HEK293 (cell line): Measurements from ENCODE around the gene GLI1.

ENCODE experiments used
- CTCF ChIA-PET: fragments of 350-600 bp; formaldehyde crosslinking; extraction: SDS; loops from one replicate; lab custom pipeline; 2021; ENCODE audit warnings: antibody characterized with exemption; lab: Yijun Ruan, JAX
- POLR2A ChIA-PET: fragments of 300-600 bp; formaldehyde crosslinking; extraction: SDS; loops from one replicate; lab custom pipeline; 2020; ENCODE audit warnings: antibody characterized with exemption, inconsistent platforms; lab: Yijun Ruan, JAX
- H3K27ac ChIP-seq: fragments of 200-500 bp; sonication (Bioruptor generic); 2 replicates; pipeline ENCODE4 v1.5.1; 2014; ENCODE audit warnings: low read depth, low read length, control low read depth, inconsistent platforms; ENCODE audit errors: extremely low read depth
- H3K36me3 ChIP-seq, 2 experiments: fragments of 200-500 bp in 1 of 2; sonication (Bioruptor generic) in 1 of 2; 1 replicate in 1 of 2; 2 replicates in 1 of 2; pipeline ENCODE4 v1.5.1; 2014 to 2017; ENCODE audit warnings: inconsistent platforms in 2 of 2, low read length in 2 of 2; ENCODE audit not compliant: control insufficient read depth in 2 of 2, insufficient read depth in 1 of 2
- H3K4me1 ChIP-seq: fragments of 200-500 bp; sonication (Bioruptor generic); 2 replicates; pipeline ENCODE4 v1.5.1; 2014; ENCODE audit warnings: mild to moderate bottlenecking, low read length, inconsistent platforms; ENCODE audit not compliant: control insufficient read depth, insufficient read depth
- H3K4me3 ChIP-seq: 2 replicates; pipeline ENCODE4 v1.5.1; 2011; ENCODE audit warnings: low read depth, mild to moderate bottlenecking, control low read depth, low read length, moderate library complexity
- H3K9me3 ChIP-seq: fragments of 200-500 bp; sonication (Bioruptor generic); 2 replicates; pipeline ENCODE4 v1.5.1; 2014; ENCODE audit warnings: low read depth, low read length, inconsistent platforms; ENCODE audit not compliant: control insufficient read depth, insufficient read depth
- CTCF ChIP-seq: fragments of 450-650 bp; formaldehyde crosslinking; IDR thresholded peaks from 2 replicates; pipeline ENCODE4 v1.5.1; 2016; ENCODE audit warnings: missing biosample characterization, missing genetic modification characterization
- HIC1 ChIP-seq: fragments of 450-650 bp; formaldehyde crosslinking; IDR thresholded peaks from 2 replicates; pipeline ENCODE4 v1.5.1; 2016; ENCODE audit warnings: missing biosample characterization, missing genetic modification characterization
- KLF16 ChIP-seq: fragments of 450-650 bp; formaldehyde crosslinking; IDR thresholded peaks from 2 replicates; pipeline ENCODE4 v1.5.1; 2017; ENCODE audit warnings: missing biosample characterization, missing genetic modification characterization
- KLF9 ChIP-seq: fragments of 450-650 bp; formaldehyde crosslinking; IDR thresholded peaks from 2 replicates; pipeline ENCODE4 v1.5.1; 2016; ENCODE audit warnings: missing biosample characterization, missing genetic modification characterization, low read depth
- REST ChIP-seq: fragments of 450-650 bp; formaldehyde crosslinking; IDR thresholded peaks from 2 replicates; pipeline ENCODE4 v1.5.1; 2016; ENCODE audit warnings: missing biosample characterization, missing genetic modification characterization
- SCRT1 ChIP-seq: fragments of 450-650 bp; formaldehyde crosslinking; IDR thresholded peaks from 2 replicates; pipeline ENCODE4 v1.5.1; 2016; ENCODE audit warnings: missing biosample characterization, missing genetic modification characterization, borderline replicate concordance
- SCRT2 ChIP-seq: fragments of 450-650 bp; formaldehyde crosslinking; IDR thresholded peaks from 2 replicates; pipeline ENCODE4 v1.5.1; 2016; ENCODE audit warnings: missing biosample characterization, missing genetic modification characterization
- TRIM28 ChIP-seq: IDR thresholded peaks from 2 replicates; pipeline ENCODE4 v1.6.1; 2011; ENCODE audit warnings: low read length, control low read depth, borderline replicate concordance
- ZNF223 ChIP-seq: fragments of 450-650 bp; formaldehyde crosslinking; IDR thresholded peaks from 2 replicates; pipeline ENCODE4 v1.5.1; 2016; ENCODE audit warnings: missing biosample characterization, missing genetic modification characterization
- ZNF280C ChIP-seq: fragments of 450-650 bp; formaldehyde crosslinking; IDR thresholded peaks from 2 replicates; pipeline ENCODE4 v1.5.1; 2016; ENCODE audit warnings: missing biosample characterization, missing genetic modification characterization
- ZNF366 ChIP-seq: fragments of 450-650 bp; formaldehyde crosslinking; conservative IDR thresholded peaks from 2 replicates; pipeline ENCODE4 v1.5.1; 2016; ENCODE audit warnings: missing biosample characterization, missing genetic modification characterization
- ZNF416 ChIP-seq: fragments of 450-650 bp; formaldehyde crosslinking; IDR thresholded peaks from 2 replicates; pipeline ENCODE4 v1.5.1; 2016; ENCODE audit warnings: missing biosample characterization, missing genetic modification characterization
- ZNF747 ChIP-seq: fragments of 450-650 bp; formaldehyde crosslinking; IDR thresholded peaks from 2 replicates; pipeline ENCODE4 v1.5.1; 2016; ENCODE audit warnings: missing biosample characterization, missing genetic modification characterization
- ZNF792 ChIP-seq: fragments of 450-650 bp; formaldehyde crosslinking; IDR thresholded peaks from 2 replicates; pipeline ENCODE4 v1.5.1; 2016; ENCODE audit warnings: missing biosample characterization, missing genetic modification characterization
- TF ChIP-seq, protein P1 (sequence below): fragments of 450-650 bp; formaldehyde crosslinking; IDR thresholded peaks from 2 replicates; pipeline ENCODE4 v1.5.1; 2016; ENCODE audit warnings: missing biosample characterization, missing genetic modification characterization
- TF ChIP-seq, protein P2 (sequence below): fragments of 450-650 bp; formaldehyde crosslinking; optimal IDR thresholded peaks from 2 replicates; pipeline ENCODE3; 2016; ENCODE audit warnings: missing biosample characterization, mild to moderate bottlenecking, missing genetic modification characterization
- TF ChIP-seq, protein P3 (sequence below): fragments of 450-650 bp; formaldehyde crosslinking; IDR thresholded peaks from 2 replicates; pipeline ENCODE4 v1.5.1; 2016; ENCODE audit warnings: missing biosample characterization, missing genetic modification characterization

Gene GLI1

DNA sequence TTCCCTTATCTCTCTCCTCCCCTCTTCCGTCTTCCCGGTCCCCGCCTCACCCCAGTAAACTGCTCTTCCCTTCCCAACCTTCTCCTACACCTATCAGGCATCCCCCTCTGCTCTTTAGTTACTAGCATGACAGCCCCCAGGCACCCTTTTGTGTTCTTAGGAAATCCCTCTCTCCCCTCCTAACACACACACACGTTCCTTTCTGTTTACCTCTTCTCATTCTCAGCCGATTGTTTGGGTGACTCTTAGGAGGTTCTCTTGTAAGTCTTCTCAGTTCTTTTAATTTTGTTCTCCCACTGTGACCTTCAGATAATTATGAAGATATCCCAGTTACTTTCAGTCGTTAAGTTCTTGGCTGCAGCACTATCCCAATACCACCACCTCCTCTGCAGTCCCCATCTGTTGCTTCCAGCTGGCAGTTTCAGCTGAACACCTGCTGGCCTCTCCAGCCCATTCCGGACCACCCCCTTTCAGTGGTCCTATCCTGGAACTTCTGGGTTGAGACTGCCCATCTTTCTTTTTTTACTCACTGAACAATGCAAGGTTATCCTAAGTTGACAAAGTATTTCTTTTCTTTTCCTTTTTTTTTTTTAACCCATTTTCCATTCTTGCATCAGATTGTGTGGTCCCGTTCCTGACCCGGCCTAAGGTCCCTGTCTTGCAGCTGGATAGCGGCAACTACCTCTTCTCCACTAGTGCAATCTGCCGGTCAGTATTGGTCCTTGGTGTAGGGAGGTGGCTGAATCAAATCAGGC, 29.0 kb downstream of the GLI1 start:
- ChIA-PET POLR2A (interaction anchor here (0.7 to 1.9 kb wide), 2 partner anchors 9 kb away, joined by 3 to 8 read pairs; no protein-coding TSS in a partner anchor), CTCF (interaction anchor here (0.5 to 0.8 kb wide), 2 partner anchors 26 to 364 kb away, joined by 3 to 7 read pairs; no protein-coding TSS in a partner anchor)
- TF ChIP-seq REST (tag by site-specific recombination) (peak; percentile 30; the same call in 1 of the 2 replicates), KLF16 (0 out of 2 replicates have a peak, but pooled peaks have one; percentile 16), ZNF280C (tag by site-specific recombination) (0 out of 2 replicates have a peak, but pooled peaks have one; percentile 24), SCRT2 (tag by site-specific recombination) (peak; percentile 94), ZNF792 (tag by site-specific recombination) (0 out of 2 replicates have a peak, but pooled peaks have one; percentile 13), ZNF747 (tag by site-specific recombination) (no peak), ZNF366 (tag by site-specific recombination) (peak; percentile 54), TRIM28 (no peak), ZNF416 (tag by site-specific recombination) (no peak), KLF9 (tag by site-specific recombination) (peak; percentile 20; the same call in 1 of the 2 replicates), ZNF223 (tag by site-specific recombination) (0 out of 2 replicates have a peak, but pooled peaks have one; percentile 20), SCRT1 (tag by site-specific recombination) (peak; percentile 83; the same call in 1 of the 2 replicates)
- TF ChIP-seq, protein P1, sequence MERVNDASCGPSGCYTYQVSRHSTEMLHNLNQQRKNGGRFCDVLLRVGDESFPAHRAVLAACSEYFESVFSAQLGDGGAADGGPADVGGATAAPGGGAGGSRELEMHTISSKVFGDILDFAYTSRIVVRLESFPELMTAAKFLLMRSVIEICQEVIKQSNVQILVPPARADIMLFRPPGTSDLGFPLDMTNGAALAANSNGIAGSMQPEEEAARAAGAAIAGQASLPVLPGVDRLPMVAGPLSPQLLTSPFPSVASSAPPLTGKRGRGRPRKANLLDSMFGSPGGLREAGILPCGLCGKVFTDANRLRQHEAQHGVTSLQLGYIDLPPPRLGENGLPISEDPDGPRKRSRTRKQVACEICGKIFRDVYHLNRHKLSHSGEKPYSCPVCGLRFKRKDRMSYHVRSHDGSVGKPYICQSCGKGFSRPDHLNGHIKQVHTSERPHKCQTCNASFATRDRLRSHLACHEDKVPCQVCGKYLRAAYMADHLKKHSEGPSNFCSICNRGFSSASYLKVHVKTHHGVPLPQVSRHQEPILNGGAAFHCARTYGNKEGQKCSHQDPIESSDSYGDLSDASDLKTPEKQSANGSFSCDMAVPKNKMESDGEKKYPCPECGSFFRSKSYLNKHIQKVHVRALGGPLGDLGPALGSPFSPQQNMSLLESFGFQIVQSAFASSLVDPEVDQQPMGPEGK (tag by site-specific recombination): peak; percentile 9; the same call in 1 of the 2 replicates
- Histone ChIP-seq H3K9me3 (no peaks in the 10 kb centered on the region), H3K27ac (peak overlapping the region; percentile 87), H3K4me1 (no peaks in the 10 kb centered on the region), H3K36me3 (peaks cover 24 to 40% of the 10 kb centered on the region in 2 experiments), H3K4me3 (peak overlapping the region; percentile 91)

- Histone ChIP-seq H3K27ac (no peak overlapping the region), H3K4me3 (peak overlapping the region; percentile 91), H3K4me1 (no peaks in the 10 kb centered on the region), H3K9me3 (no peaks in the 10 kb centered on the region), H3K36me3 (peaks cover 28 to 43% of the 10 kb centered on the region in 2 experiments)
- CTCF ChIA-PET: interaction anchor here (0.5 to 0.8 kb wide), 2 partner anchors 27 to 365 kb away, joined by 3 to 7 read pairs; no protein-coding TSS in a partner anchor
- POLR2A ChIA-PET: interaction anchor here (0.7 kb wide), 1 partner anchor 8 kb away, joined by 3 read pairs; no protein-coding TSS in a partner anchor
- TF ChIP-seq HIC1 (tag by site-specific recombination) (no peak), CTCF (tag by site-specific recombination) (no peak)
- TF ChIP-seq, protein P2, sequence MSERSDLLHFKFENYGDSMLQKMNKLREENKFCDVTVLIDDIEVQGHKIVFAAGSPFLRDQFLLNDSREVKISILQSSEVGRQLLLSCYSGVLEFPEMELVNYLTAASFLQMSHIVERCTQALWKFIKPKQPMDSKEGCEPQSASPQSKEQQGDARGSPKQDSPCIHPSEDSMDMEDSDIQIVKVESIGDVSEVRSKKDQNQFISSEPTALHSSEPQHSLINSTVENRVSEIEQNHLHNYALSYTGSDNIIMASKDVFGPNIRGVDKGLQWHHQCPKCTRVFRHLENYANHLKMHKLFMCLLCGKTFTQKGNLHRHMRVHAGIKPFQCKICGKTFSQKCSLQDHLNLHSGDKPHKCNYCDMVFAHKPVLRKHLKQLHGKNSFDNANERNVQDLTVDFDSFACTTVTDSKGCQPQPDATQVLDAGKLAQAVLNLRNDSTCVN (tag by site-specific recombination): no peak
- TF ChIP-seq, protein P3, sequence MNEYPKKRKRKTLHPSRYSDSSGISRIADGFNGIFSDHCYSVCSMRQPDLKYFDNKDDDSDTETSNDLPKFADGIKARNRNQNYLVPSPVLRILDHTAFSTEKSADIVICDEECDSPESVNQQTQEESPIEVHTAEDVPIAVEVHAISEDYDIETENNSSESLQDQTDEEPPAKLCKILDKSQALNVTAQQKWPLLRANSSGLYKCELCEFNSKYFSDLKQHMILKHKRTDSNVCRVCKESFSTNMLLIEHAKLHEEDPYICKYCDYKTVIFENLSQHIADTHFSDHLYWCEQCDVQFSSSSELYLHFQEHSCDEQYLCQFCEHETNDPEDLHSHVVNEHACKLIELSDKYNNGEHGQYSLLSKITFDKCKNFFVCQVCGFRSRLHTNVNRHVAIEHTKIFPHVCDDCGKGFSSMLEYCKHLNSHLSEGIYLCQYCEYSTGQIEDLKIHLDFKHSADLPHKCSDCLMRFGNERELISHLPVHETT: no peak
Observed at GRCh38 chr12:57489157-57489641, 29.6 kb downstream of the GLI1 start.
